Vagina (tissue), 2 donors: Measurements from ENCODE around the gene TSPAN32.

Source experiments
- CTCF ChIP-seq, 3 experiments: fragments of 450-650 bp in 2 of 3; fragments of 200-600 bp in 1 of 3; sonication (generic) in 1 of 3; IDR thresholded peaks; one replicate each; pipeline ENCODE4 v1.5.1; 2017 to 2019; ENCODE audit warnings: antibody characterized with exemption in 3 of 3, mild to moderate bottlenecking in 2 of 3, moderate library complexity in 2 of 3
- POLR2A ChIP-seq, 2 donors: fragments of 450-650 bp; IDR thresholded peaks; one replicate each; pipeline ENCODE4 v1.6.1; 2017; ENCODE audit warnings: antibody characterized with exemption in 2 of 2, mild to moderate bottlenecking in 2 of 2, moderate library complexity in 2 of 2

- TF ChIP-seq POLR2A (IDR thresholded peaks at IDR 0.05) (no peak), CTCF (IDR thresholded peaks at IDR 0.05) (no peak)
Measured at GRCh38 chr11:2351701-2352100, 49.9 kb downstream of the TSPAN32 start.
